ENCODE data around the gene SPECC1L. TPM values are rescaled to one million over a fixed set of nuclear protein-coding genes. Genes with fewer than 3 reads are reported as not detected.
"Not testable (repeated sequence)": the region's sequence is repeated elsewhere in the genome, so short reads cannot be mapped to it uniquely, and the experiment has no call there.

The SPECC1L gene
- 27.1 and 41.9 TPM in 2 replicates for total RNA-seq

GRCh38 chr22:24270556-24271385, at the start of gene SPECC1L:
SPECC1L (plus strand) TSS chr22:24270831; CDS start chr22:24302232, 31,401 bp downstream.
- no peak for DNase-seq (ENCODE audit: extremely low read depth, low read depth, low spot score)

- no peak for DNase-seq (ENCODE audit: extremely low read depth, low read depth, low spot score)
Measured at GRCh38 chr22:24224468-24224867, 46.2 kb upstream of the SPECC1L start.

GRCh38 chr22:24225044-24225601, 45.5 kb upstream of the SPECC1L start:
- DNase-seq (ENCODE audit: extremely low read depth, low read depth, low spot score), result no peak

GRCh38 chr22:24225951-24226350, 44.7 kb upstream of the SPECC1L start:
- DNase-seq (ENCODE audit: extremely low read depth, low read depth, low spot score), result no peak

- no peak for DNase-seq (ENCODE audit: extremely low read depth, low read depth, low spot score)
Measured at GRCh38 chr22:24230911-24231656, 39.5 kb upstream of the SPECC1L start.

GRCh38 chr22:24231706-24232105, 38.9 kb upstream of the SPECC1L start:
- DNase-seq (ENCODE audit: extremely low read depth, low read depth, low spot score), result no peak

GRCh38 chr22:24232124-24232523, 38.5 kb upstream of the SPECC1L start:
- no peak for DNase-seq (ENCODE audit: extremely low read depth, low read depth, low spot score)

GRCh38 chr22:24232725-24233124, 37.9 kb upstream of the SPECC1L start:
- no peak for DNase-seq (ENCODE audit: extremely low read depth, low read depth, low spot score)

- no peak for DNase-seq (ENCODE audit: extremely low read depth, low read depth, low spot score)
Measured at GRCh38 chr22:24233235-24233634, 37.4 kb upstream of the SPECC1L start.

- no peak for DNase-seq (ENCODE audit: extremely low read depth, low read depth, low spot score)
Measured at GRCh38 chr22:24233816-24234215, 36.8 kb upstream of the SPECC1L start.

GRCh38 chr22:24235315-24235714, 35.3 kb upstream of the SPECC1L start:
- DNase-seq (ENCODE audit: extremely low read depth, low read depth, low spot score), result no peak

- DNase-seq (ENCODE audit: extremely low read depth, low read depth, low spot score), result no peak
Measured at GRCh38 chr22:24236656-24237055, 34.0 kb upstream of the SPECC1L start.

- DNase-seq (ENCODE audit: extremely low read depth, low read depth, low spot score), result not testable (repeated sequence)
Measured at GRCh38 chr22:24238101-24238694, 32.4 kb upstream of the SPECC1L start.

- no peak for DNase-seq (ENCODE audit: extremely low read depth, low read depth, low spot score)
Measured at GRCh38 chr22:24240381-24240780, 30.2 kb upstream of the SPECC1L start.

GRCh38 chr22:24240985-24241692, 29.5 kb upstream of the SPECC1L start:
- not testable (repeated sequence) for DNase-seq (ENCODE audit: extremely low read depth, low read depth, low spot score)

GRCh38 chr22:24243417-24243816, 27.2 kb upstream of the SPECC1L start:
- DNase-seq (ENCODE audit: extremely low read depth, low read depth, low spot score), result not testable (repeated sequence)

GRCh38 chr22:24244144-24244787, 26.4 kb upstream of the SPECC1L start:
- DNase-seq (ENCODE audit: extremely low read depth, low read depth, low spot score), result no peak

GRCh38 chr22:24245030-24245431, 25.6 kb upstream of the SPECC1L start, which contains the start of gene GGT5:
GGT5 (minus strand) TSS chr22:24245082; CDS start chr22:24244725, 357 bp downstream.
- not testable (repeated sequence) for DNase-seq (ENCODE audit: extremely low read depth, low read depth, low spot score)

GRCh38 chr22:24245584-24246561, 24.8 kb upstream of the SPECC1L start:
- not testable (repeated sequence) for DNase-seq (ENCODE audit: extremely low read depth, low read depth, low spot score)

Data from glomerular endothelial cell (primary cell).